ENCODE results near the gene CCDC177.
A peak's percentile ranks its signal among the peaks of the same experiment; 100 is the strongest.

- peak; percentile 13 for TF ChIP-seq POLR2AphosphoS5 (IDR thresholded peaks at IDR 0.05)
- no peak for TF ChIP-seq CTCF (IDR thresholded peaks at IDR 0.05; ENCODE audit: poor library complexity, severe bottlenecking)
- TF ChIP-seq REST (IDR thresholded peaks at IDR 0.05; ENCODE audit: borderline replicate concordance), result no peak
- TF ChIP-seq RAD21 (conservative IDR thresholded peaks at IDR 0.05), result peak; percentile 8
- TF ChIP-seq SMC3 (conservative IDR thresholded peaks at IDR 0.05; ENCODE audit: poor library complexity), result peak; percentile 14
- no peak for TF ChIP-seq EZH2 (IDR thresholded peaks at IDR 0.05; ENCODE audit: borderline replicate concordance, insufficient read depth, low read length, poor library complexity, severe bottlenecking)
These were observed 824 bp downstream of the CCDC177 start for GRCh38 chr14:69573831-69574262.
